Measurements from ENCODE around the gene POLRMT.
"Not testable (repeated sequence)": the region's sequence is repeated elsewhere in the genome, so short reads cannot be mapped to it uniquely, and the experiment has no call there.

Gene POLRMT

GRCh38 chr19:647566-648284 is 14.4 kb upstream of the POLRMT start:
- no peak for DNase-seq (ENCODE audit: low read depth)

- no peak for DNase-seq (ENCODE audit: low read depth)
Observed at GRCh38 chr19:646779-647565, 13.6 kb upstream of the POLRMT start.

- no peak for DNase-seq (ENCODE audit: low read depth)
Observed at GRCh38 chr19:645912-646778, 12.8 kb upstream of the POLRMT start.

DNA sequence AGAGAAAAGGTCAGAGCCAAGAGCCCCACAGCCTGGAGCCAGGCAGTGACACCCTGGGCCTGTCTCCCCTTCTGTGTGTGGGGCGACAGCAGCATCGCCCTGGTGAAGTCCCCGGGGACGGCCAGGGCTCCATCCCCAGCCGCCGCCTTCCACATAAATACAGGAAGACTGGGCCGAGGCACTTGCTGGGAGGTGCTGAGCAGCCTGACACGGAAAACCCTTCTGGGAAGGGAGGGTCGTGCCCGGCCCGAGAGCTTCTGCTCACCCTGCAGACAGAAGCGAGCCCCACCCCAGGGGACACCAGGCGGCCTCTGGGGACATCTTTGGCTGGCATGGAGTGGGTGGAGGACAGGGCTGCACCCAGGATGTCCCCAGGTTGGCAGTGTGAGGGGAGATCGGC is 11.5 kb upstream of the POLRMT start:
- DNase-seq (ENCODE audit: low read depth) = no peak

- DNase-seq (ENCODE audit: low read depth) = no peak
Observed at GRCh38 chr19:644363-644762, 11.0 kb upstream of the POLRMT start.

DNA sequence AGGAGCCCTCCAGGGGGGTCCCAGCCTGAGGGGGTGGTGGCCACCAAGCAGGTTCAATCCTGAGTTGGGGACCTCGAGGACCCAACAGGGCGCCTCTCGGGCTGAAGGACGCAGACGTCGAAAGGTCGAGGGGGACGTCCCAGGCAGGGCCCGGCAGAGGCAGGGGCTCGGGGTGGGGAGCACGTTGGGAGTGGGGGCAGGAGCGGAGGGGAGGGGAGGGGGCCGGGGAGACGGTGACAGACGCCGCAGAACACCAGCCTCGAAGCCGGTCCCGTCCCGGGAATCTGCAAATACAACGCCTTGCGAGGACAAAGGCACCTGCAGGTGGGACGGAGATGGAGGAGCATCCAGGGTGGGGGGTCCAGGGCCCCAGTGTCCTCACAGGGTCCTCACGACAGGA is 10.4 kb upstream of the POLRMT start:
- DNase-seq (ENCODE audit: low read depth) = no peak

- no peak for DNase-seq (ENCODE audit: low read depth)
Observed at GRCh38 chr19:642767-643727, 9.7 kb upstream of the POLRMT start.

DNA sequence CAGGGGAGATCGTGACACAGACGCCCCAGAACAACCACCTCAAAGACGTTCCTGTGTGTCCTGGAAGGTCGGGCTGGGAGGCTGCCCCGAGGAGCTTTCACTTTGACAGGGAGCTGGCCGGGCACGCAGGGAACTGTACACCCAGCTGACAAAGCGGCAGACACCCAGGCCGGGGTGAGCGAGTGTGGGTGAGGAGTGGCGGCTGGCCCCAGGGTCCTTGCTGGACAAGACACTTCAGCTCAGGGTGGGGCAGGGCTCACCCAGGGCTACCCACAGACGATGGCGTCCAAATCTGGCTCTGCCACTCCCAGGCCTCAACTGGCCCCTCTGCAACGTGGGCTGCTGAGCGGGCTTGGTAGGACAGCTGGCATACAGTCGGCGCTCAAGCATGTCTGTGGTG is 8.4 kb upstream of the POLRMT start:
- no peak for DNase-seq (ENCODE audit: low read depth)

GRCh38 chr19:640606-641189 is 7.4 kb upstream of the POLRMT start:
- DNase-seq (ENCODE audit: low read depth) = no peak

DNA sequence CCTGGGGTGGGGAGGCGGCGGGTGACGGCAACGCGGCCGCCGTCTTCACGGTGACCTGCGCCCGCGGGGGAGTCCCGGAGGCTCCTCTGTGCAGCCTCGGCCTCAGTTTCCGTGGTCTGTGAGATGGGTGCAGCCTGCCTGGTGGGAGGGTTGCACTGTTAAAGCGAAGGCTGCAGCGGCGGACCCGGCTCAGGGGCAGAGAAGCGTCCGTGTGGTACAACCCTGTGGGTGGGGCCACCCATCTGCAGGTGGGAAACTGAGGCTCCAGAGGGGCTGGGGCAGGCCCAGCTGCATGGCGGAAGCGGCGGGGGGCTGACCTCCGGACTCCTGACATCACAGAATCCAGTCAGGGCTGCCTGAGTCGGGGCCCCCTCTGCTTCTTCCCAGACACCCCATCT is 6.8 kb upstream of the POLRMT start:
- no peak for DNase-seq (ENCODE audit: low read depth)

GRCh38 chr19:639253-640160 is 6.2 kb upstream of the POLRMT start, which contains the start of gene FGF22:
Gene FGF22 (plus strand): TSS chr19:639879. CDS start chr19:639926, 47 bp downstream.
- DNase-seq (ENCODE audit: low read depth) = peak; percentile 87

DNA sequence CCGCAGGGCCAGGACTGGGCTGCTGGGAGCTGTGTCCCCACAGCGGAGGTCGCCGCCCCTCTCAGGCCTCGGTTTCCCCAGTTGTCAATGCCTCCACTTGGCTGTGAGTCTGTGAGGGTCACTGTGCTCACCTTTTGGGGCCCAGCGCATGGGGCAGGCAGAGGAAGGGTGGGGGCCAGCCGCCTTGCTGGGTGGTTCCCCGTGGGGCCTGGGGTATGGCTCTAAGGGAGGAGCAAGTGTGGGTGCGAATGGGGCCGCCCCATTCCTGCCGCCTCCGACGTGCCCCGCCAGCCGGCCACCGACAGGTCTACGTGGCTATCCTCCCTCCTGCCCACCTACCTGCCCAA is 5.5 kb upstream of the POLRMT start:
- DNase-seq (ENCODE audit: low read depth) = no peak

GRCh38 chr19:634975-635652 is 1.8 kb upstream of the POLRMT start:
- no peak for DNase-seq (ENCODE audit: low read depth)

DNA sequence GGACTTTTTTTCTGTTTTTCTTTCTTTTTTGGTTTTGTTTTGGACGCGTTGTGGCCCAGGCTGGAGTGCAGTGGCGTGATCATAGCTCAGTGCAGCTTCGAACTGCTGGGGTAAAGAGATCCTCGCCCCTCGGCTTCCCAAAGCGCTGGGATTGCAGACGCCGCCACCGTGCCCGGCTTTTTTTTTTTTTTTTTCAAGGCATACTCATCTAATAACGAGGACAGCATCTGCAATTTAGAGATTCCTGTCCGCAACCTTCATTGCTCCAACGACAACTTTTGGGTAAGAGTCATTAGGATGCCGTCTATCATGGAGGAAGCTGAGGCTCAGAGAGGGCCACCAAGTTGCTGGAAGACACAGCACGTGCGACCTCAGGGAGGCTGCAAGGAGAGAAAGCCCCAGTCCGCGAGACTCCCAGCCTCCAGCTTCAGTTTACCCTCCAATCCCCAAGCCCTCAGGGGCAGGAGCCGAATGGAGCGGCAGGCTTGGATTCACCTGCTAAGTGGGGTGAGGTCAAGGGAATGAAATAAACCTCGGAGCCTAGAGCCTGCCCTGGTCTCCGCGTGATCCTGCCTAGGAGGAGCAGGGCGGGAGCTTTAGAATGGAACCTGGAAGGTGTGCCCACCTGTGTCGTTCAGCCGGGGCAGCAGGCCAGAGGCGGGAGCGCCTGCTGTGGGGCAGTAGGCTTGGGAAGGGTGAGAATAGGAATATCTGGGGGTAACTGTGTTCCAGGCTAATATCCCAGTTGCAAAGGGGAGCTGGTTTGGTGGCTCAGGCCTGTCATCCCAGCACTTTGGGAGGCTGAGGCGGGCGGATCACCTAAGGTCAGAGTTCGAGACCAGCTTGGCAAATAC is 676 bp upstream of the POLRMT start:
- peak; percentile 17 for DNase-seq (ENCODE audit: low read depth)

GRCh38 chr19:632579-633067 is 714 bp downstream of the POLRMT start:
- DNase-seq (ENCODE audit: low read depth) = peak; percentile 69

DNA sequence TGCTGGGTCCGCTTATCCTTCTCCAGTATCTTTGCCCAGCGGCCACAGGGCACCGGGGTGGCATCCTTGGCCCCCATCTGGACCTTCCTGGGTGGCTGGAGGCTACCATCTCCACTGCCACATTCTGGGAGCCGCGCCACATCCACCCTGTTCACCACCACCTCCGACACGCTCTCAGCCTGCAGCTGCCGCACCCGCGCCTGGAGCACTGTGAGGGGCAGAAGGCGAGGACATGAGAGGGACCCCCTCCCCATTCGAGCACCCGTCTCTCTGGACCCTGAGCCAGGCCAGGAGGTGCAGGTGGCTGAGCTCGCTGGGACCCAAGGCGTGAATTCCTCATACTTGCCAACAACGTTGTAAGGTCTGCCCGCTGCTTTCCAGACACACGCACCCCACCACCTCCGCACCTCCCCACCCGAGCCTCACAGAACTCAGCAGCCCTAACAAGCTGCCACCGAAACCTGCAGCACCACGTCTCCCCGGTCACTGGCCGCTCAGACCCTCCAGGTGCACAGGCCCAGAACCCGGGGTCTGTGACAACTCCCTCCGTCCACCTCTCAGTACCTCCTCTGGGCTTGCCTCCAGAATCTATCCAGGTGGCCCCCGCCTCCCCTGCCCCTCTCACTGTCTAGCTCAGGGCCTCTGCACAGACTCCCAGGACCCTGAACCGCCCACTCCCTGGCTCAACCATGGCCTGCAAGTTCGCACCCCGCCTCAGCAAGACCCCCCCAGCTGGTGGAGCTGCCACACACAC is 3.2 kb downstream of the POLRMT start:
- no peak for DNase-seq (ENCODE audit: low read depth)

DNA sequence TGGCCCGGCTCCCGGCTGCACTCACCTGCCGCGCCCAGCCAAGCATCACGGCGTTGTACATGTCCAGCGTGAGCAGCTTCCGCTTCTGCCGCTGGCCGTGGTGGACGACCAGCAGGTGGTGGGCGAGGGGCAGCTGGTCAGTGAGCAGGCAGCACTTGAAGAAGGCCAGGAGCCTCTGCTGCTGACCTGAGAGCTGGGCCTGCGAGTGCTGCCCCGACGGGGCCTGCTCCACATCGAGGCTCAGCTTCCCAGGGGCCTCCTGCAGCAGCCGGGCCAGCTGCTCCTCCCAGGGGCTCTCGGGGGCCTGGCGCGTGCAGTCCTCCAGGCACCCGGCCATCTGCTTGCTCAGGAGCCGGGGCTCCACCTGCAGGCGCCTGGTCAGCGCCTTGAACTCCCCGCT is 3.8 kb downstream of the POLRMT start:
- DNase-seq (ENCODE audit: low read depth) = not testable (repeated sequence)

GRCh38 chr19:628168-628567 is 5.2 kb downstream of the POLRMT start:
- DNase-seq (ENCODE audit: low read depth) = no peak
